GM06990 (cell line): ENCODE data around the gene CLEC20A.

ENCODE experiments used
- DNase-seq: peaks from one replicate; pipeline ENCODE4 v3.0.0-alpha.2; 2011; ENCODE audit not compliant: insufficient read length; ENCODE audit errors: extremely low read depth
- H3K27me3 ChIP-seq: replicated peaks from 2 replicates; pipeline ENCODE4 v1.6.0; 2011; ENCODE audit warnings: low read length; ENCODE audit not compliant: control insufficient read depth, insufficient read depth
- H3K36me3 ChIP-seq: 2 replicates; pipeline ENCODE4 v1.5.1; 2011; ENCODE audit warnings: low read length; ENCODE audit not compliant: control insufficient read depth, insufficient read depth
- H3K4me3 ChIP-seq: replicated peaks from 2 replicates; pipeline ENCODE4 v1.5.1; 2011; ENCODE audit warnings: low read depth, mild to moderate bottlenecking, control low read depth, low read length
- CTCF ChIP-seq: IDR thresholded peaks from 2 replicates; pipeline ENCODE4 v1.5.1; 2011; ENCODE audit warnings: low read length, control low read depth, mild to moderate bottlenecking, inconsistent platforms; ENCODE audit not compliant: insufficient read depth, poor library complexity, severe bottlenecking

CLEC20A gene

GRCh38 chr1:178495741-178496409 lies 889 bp downstream of the CLEC20A start:
- Histone ChIP-seq H3K27me3 (no peaks in the 10 kb centered on the region), H3K36me3 (no peaks in the 10 kb centered on the region), H3K4me3 (no peak overlapping the region)
- TF ChIP-seq CTCF: no peak
- no peak for DNase-seq

- no peak for DNase-seq
Measured at GRCh38 chr1:178495158-178495557, 1.6 kb downstream of the CLEC20A start.

GRCh38 chr1:178494569-178494971 lies 2.2 kb downstream of the CLEC20A start:
- H3K36me3 ChIP-seq: no peaks in the 10 kb centered on the region
- DNase-seq: no peak
- no peaks in the 10 kb centered on the region for H3K27me3 ChIP-seq
- H3K4me3 ChIP-seq: no peak overlapping the region
- no peak for TF ChIP-seq CTCF

More at GRCh38 chr1:178495158-178495557, 1.6 kb downstream of the CLEC20A start:
- Histone ChIP-seq H3K27me3 (no peaks in the 10 kb centered on the region), H3K36me3 (no peaks in the 10 kb centered on the region), H3K4me3 (no peak overlapping the region)
- TF ChIP-seq CTCF: no peak

GRCh38 chr1:178493301-178493741 lies 3.4 kb downstream of the CLEC20A start:
- H3K27me3 ChIP-seq: no peaks in the 10 kb centered on the region
- no peak for TF ChIP-seq CTCF
- no peak for DNase-seq
- no peaks in the 10 kb centered on the region for H3K36me3 ChIP-seq
- no peak overlapping the region for H3K4me3 ChIP-seq

GRCh38 chr1:178492341-178492740 lies 4.4 kb downstream of the CLEC20A start:
- no peaks in the 10 kb centered on the region for H3K36me3 ChIP-seq
- TF ChIP-seq CTCF: no peak
- no peak for DNase-seq
- no peak overlapping the region for H3K4me3 ChIP-seq
- no peaks in the 10 kb centered on the region for H3K27me3 ChIP-seq

- DNase-seq: no peak
- Histone ChIP-seq H3K36me3 (no peaks in the 10 kb centered on the region), H3K27me3 (no peaks in the 10 kb centered on the region), H3K4me3 (no peak overlapping the region)
- TF ChIP-seq CTCF: no peak
Measured at GRCh38 chr1:178491721-178492120, 5.0 kb downstream of the CLEC20A start.
